Stimulated activated CD8-positive, alpha-beta memory T cell treated with anti-CD3 and anti-CD28 coated beads, Interleukin-2, amount 100 ng/mL, for 1 hour (primary cell): ENCODE results near the gene KIAA0319L.

Experiments used
- DNase-seq, 2 donors: peaks; one replicate each; pipeline ENCODE4 v3.0.0-alpha.2; 2020; ENCODE audit warnings: low read depth in 2 of 2

KIAA0319L gene

GRCh38 chr1:35447278-35447677 is 109.9 kb downstream of the KIAA0319L start:
- no peak for DNase-seq

- DNase-seq = no peak
Observed at GRCh38 chr1:35444519-35444774, 112.8 kb downstream of the KIAA0319L start.

- no peak for DNase-seq
Observed at GRCh38 chr1:35443768-35444518, 113.3 kb downstream of the KIAA0319L start.

DNA sequence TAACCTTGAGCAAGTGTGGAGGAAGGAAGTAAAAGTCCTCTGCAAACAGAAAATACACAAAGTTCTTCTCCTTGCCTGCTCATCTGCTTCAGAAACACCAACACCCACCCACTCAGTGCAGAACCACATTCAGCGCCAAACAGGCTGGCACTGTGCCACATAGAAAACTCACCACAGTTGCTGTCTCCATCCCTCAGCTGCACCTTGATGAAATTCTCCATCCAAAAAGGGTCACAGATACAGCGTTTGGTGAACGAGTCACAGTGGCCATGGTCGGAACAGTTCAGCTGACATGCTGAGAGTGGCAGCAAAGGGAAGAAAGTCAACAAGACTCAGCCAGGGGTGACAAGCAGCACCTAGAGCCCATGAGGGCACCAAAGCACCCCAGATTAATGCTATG is 114.5 kb downstream of the KIAA0319L start:
- no peak for DNase-seq

DNA sequence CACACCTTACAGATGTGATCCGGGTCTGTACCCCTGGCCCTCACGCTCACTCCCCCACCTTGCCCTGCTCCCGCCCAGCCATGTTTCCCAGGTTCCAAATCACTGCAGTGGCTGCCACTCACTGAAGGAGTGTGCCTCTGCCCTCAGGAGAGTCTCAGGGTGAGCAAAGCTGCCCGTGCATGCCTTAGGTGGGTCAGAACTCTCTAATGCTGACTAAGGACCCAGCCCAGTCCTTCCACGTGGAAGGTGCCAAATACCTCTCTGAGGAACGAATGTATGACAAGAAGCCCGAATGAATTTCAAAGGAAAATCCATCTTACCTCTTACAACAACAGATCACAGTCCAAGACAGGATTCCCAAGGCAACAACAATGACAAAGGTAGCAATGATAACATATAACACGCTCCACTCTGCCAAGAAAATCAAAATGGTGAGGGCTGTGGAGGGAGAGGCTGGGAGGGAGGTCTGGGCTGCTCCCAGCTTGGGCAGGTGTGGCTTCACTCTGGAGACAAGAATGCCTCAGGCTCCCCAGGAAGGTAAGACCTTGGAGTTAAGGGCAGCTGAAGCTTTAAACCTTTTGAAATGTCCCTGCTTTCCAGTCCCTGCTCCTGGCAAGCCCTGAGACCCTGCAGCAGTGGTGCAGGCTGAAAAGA is 115.2 kb downstream of the KIAA0319L start:
- DNase-seq = no peak

- DNase-seq = no peak
Observed at GRCh38 chr1:35439626-35440025, 117.6 kb downstream of the KIAA0319L start.

DNA sequence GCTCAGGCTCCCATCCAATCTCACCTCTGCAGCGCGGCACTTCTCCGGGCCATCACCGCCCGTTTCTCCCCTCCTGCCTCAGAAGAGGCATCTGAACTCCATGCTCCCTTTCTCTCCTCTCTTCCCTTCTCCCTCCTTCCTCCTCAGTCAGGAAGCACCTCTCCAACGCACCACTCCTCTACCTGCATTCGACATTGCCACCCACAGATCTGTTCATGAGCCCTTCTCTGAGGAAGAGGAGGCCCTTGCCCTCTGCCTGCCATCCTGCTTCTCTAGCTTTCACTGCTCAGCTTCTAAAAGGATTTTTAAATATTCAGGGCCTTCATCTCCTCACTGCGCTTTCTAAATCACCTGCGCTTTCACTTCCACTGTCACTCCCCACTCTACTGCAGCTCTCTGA is 120.0 kb downstream of the KIAA0319L start:
- DNase-seq = no peak

DNA sequence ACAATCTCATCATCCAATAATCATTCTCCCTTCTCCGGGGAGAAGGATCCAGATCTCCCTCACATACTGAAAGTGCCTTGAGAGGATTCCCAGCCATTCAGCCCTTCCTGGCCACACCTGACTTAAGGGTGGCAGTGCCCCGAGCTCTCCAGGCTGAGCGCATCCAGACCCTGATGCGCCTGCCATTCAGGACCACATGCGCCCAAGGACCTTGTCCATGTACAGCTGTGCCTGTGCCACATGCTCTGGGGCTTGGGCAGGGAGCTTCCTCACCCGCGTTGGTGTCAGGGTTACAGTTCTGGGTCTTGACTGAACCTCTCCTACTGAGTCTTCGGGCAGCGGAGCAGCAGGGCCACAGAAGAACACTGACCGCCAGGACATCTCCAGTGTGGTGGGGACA is 121.1 kb downstream of the KIAA0319L start:
- DNase-seq = no peak

- DNase-seq = no peak
Observed at GRCh38 chr1:35434703-35435102, 122.5 kb downstream of the KIAA0319L start.

DNA sequence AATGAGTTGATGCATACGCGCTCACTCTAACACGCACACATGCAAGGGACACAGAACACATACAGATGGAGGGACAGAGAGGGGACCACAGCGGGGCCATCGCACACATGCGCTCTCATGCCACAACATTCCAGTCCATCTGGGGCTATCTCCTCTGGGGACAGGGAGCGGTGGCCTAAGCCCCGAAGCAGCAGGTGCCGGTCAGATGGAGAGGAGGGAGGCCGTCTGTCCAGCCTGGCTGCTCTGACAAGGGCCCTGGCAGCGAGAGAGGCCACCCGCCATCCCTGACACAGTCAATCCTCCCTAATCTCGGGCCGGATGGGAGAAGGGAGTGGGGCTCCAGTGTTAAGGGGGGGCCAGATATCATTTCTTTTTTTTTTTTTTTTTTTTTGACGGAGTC is 123.5 kb downstream of the KIAA0319L start:
- no peak for DNase-seq

DNA sequence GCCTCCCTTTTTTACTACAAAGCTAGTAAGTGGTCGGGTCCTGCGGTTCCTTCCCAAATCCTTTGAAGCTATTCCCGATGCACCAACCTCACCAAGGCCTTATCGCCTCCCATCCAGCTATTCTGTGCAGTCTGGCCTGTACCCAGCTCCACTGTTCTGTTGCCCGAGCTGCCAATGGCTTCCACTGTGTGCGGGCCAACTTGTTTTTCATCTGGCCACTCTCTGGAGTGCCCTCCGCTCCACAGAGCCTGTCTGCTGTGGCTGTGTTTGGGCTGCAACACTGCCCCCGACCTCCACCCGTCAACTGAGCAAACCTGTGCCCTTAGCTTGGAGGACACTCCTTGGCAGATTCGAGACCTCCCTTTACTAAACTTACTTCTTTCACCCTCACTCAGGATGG is 125.0 kb downstream of the KIAA0319L start:
- DNase-seq = no peak

DNA sequence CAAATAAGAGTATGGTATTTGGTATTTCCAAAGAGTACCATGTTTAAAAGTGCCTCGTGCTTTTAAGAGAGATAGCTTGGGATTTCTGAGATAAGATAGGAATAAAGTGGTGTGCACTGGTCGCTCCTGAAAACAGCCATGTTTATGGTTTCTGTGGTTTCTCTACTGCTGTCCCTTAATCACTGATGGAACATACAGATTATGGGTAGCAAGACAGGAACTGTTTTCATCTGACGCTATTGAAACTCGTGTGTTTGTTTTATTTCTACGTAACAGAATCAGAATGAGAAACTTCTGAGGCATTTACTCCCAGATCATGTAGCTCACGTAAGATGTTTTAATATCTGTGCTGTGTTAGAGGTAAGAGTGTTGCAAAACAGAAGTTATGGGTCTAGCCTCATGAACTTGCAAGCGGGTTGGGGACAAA is 126.0 kb downstream of the KIAA0319L start:
- no peak for DNase-seq

DNA sequence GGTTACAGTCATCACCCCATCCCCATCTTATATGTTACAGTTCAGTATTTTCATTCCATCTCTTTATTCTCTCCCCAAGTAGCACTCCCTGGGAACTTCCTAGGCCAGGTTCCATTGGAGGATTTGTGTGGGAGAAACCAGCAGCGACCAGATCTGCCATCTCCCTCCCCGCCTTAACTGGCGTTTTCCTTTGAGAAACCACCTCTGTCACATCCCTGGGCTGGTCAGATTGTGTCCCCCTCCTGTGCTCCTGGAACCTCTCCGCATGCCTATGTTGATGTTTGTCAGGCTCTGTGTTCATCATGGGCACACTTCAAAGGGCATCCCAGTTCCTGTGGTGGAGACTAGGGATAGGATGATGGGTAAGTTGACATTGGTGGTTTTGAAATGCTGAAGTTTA is 126.4 kb downstream of the KIAA0319L start:
- no peak for DNase-seq

DNA sequence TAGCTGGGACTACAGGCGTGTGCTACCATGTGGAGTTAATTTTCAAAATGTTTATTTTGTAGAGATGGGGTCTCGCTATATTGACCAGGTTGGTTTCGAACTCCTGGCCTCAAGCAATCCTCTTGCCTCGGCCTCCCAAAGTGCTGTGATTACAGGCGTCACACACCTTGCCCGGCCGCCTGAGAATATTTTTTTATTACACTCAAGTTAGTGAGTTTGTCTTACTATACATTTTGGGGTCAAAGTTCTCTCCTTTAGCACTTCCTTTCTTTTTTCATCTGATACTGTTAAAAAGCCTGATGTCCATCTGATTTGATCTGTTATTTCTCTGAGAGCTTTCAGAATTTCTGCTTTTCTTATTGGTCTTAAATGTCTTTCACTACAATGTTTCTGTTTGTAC is 128.8 kb downstream of the KIAA0319L start:
- DNase-seq = no peak

GRCh38 chr1:35426097-35426586 is 131.1 kb downstream of the KIAA0319L start:
- DNase-seq = no peak

GRCh38 chr1:35408925-35409324 is 148.3 kb downstream of the KIAA0319L start:
- DNase-seq = no peak

DNA sequence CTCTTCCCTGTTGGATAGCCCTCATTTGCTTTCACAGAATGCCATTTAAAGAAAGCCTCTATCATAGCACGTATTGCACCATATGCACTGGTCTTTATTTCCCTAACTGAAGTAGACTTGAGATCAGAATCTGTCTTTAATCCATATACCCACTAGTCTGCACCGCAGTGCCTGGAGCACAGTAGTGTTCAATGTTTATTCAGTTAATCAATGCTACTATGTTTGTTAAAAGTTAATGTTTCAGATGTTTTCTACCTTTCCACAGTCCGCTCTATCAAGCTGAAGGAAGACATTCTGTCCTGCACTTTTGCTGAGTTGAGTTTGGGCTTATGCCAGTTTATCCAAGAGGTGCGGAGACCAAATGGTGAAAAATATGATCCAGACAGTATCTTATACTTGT is 149.5 kb downstream of the KIAA0319L start:
- DNase-seq = no peak

GRCh38 chr1:35406103-35406502 is 151.1 kb downstream of the KIAA0319L start:
- DNase-seq = no peak

DNA sequence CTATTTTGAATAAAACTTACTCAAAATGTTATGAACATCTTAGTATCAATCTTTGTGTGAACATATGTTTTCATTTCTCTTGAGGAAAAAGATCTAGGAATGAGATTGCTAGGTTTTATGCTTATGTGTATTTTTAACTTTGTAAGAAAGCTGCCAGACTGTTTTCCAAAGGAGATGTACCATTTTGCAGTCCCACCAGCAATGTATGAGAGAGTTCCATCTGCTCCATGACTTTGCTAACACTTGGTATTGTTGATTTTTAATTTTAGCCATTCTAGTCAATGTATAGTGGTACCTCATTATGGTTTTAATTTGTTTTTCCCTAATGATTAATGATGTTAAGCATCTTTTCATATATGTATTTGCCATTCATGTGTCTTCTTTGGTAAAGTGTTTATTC is 156.2 kb downstream of the KIAA0319L start:
- DNase-seq = no peak

DNA sequence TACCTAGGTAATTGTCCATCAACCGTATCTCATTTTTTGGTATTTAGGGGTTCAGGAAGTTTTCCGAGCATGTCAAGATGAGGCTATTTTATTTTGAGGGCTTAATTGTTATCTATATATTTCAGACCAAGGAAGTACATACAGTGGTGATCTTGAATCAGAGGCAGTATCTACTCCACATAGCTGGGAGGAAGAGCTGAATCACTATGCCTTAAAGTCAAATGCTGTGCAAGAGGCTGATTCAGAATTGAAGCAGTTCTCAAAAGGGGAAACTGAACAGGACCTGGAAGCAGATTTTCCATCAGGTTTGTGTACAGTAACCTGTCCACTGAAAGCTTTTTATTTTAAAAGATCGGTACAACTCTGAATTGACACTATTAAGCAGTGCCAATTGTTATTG is 158.5 kb downstream of the KIAA0319L start:
- no peak for DNase-seq

- no peak for DNase-seq
Observed at GRCh38 chr1:35394386-35394785, 162.8 kb downstream of the KIAA0319L start.

DNA sequence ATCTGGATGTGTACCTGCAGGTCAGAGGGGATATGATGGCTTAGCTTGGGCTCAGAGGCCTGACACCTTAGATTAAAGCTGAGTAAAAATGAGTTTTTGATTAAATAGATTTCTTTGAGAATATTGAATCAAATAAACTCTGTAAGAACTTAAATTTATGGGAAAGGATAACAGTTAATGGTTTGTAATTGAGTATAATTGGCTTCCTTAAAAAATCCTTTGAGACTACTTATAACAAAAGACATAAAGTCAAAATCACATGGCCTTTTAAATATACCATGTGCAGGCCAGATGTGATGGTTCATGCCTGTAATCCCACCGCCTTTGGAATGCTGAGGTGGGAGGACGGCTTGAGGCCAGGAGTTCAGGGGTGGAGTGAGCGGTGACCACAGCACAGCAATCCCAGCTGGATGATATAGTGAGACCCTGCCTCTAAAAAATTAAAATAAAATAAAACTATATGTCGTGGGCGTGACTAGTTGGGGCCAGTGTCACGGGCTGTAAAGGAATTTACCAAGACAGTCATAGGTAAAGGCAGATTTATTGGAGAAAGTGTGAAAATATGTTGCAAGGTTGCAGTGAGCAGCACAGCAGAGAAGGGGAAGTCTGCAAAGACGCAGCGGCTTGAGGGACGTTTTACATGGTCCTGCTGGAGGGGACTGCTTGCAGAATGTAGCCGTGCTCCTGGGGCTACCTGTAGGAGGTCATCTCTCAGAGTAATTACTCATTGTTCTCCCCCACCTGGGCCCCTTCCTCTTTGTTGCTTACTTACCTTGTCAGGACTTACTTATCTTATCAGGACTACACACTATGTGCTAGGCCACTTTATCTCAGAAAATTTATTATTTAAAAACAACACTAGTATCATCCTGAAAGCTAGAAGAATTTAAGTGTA is 166.4 kb downstream of the KIAA0319L start:
- no peak for DNase-seq

DNA sequence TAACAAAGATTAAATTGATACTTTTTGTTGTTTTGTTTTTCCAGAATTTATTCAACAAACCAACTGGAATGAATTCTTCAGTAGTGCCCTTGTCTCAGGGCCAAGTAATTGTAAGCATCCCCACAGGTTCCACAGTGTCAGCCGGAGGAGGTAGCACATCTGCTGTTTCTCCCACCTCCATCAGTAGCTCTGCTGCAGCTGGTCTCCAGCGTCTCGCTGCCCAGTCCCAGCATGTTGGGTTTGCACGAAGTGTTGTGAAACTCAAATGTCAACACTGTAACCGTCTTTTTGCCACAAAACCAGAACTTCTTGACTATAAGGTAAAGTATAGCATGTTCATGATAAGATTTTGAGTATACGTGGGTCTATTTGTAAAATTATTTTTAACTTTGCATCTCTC is 170.2 kb downstream of the KIAA0319L start:
- DNase-seq = no peak
